HepG2 (cell line): ENCODE data around the gene EPB42. TPM values are rescaled to one million over a fixed set of nuclear protein-coding genes. Genes with fewer than 3 reads are reported as not detected.
A peak's percentile ranks its signal among the peaks of the same experiment; 100 is the strongest.

Experiments
- ATAC-seq: fragments of 200-7000 bp; cut with Tn5 transposase; 3 replicates; pipeline ENCODE4 v1.9.1; 2020; ENCODE audit warnings: mild to moderate bottlenecking, moderate library complexity
- BruUV-seq: library from RNA; stranded (reverse); fragments of 400-500 nt; replicated peaks from 2 replicates; lab custom pipeline; 2021; lab: Mats Ljungman, UMichigan
- CTCF ChIA-PET: fragments of 300-600 bp; formaldehyde crosslinking; extraction: SDS; loops from one replicate; lab custom pipeline; 2021; ENCODE audit warnings: low total read pairs, inconsistent platforms, low intra/inter-chr PET ratio; lab: Yijun Ruan, JAX
- POLR2A ChIA-PET: fragments of 350-600 bp; sonication (Branson Sonifier 250); formaldehyde crosslinking; loops from one replicate; lab custom pipeline; 2020; ENCODE audit warnings: antibody characterized with exemption, inconsistent platforms; lab: Yijun Ruan, JAX
- DNase-seq: peaks from one replicate; pipeline ENCODE4 v3.0.0-alpha.2; 2015; ENCODE audit warnings: low spot score
- FAIRE-seq: peaks from 3 replicates; lab custom pipeline; 2011; peaks lifted over from hg19 to GRCh38; lab: Jason Lieb, UNC
- H2AFZ ChIP-seq: one replicate; pipeline ENCODE4 v1.6.1; 2011; ENCODE audit warnings: low read length, inconsistent platforms
- H3K27ac ChIP-seq: fragments of 300-600 bp; 3 replicates; pipeline ENCODE4 v1.8.0; 2011; ENCODE audit warnings: mixed run types, mild to moderate bottlenecking, mixed read lengths, low read length, inconsistent platforms; ENCODE audit not compliant: insufficient read depth; ENCODE audit errors: extremely low read length
- H3K27me3 ChIP-seq, 2 experiments: fragments of 200-600 bp in 1 of 2; 2 replicates in 1 of 2; 3 replicates in 1 of 2; pipeline versions ENCODE4 v1.6.0 to v1.8.0; 2011; ENCODE audit warnings: low read length in 2 of 2, mild to moderate bottlenecking in 2 of 2, moderate library complexity in 2 of 2, inconsistent platforms in 1 of 2; ENCODE audit not compliant: insufficient read depth in 2 of 2, control insufficient read depth in 1 of 2
- H3K36me3 ChIP-seq, 2 experiments: fragments of 200-600 bp in 1 of 2; replicated peaks in 1 of 2; 2 replicates in 1 of 2; 3 replicates in 1 of 2; pipeline versions ENCODE4 v1.5.1 to v1.8.0; 2011; ENCODE audit warnings: low read length in 2 of 2, inconsistent platforms in 1 of 2; ENCODE audit not compliant: insufficient read depth in 2 of 2, control insufficient read depth in 1 of 2
- H3K4me1 ChIP-seq: 2 replicates; pipeline ENCODE4 v1.5.1; 2012; ENCODE audit warnings: low read length, inconsistent platforms; ENCODE audit not compliant: insufficient read depth
- H3K4me2 ChIP-seq: 2 replicates; pipeline ENCODE4 v1.6.0; 2011; ENCODE audit warnings: low read depth, low read length, inconsistent platforms
- H3K4me3 ChIP-seq, 3 experiments: fragments of 200-600 bp in 1 of 3; sonication (generic), shearing (Covaris generic) in 1 of 3; replicated peaks in 1 of 3; 2 replicates each; pipeline ENCODE4 v1.5.1; 2011 to 2016; ENCODE audit warnings: low read length in 3 of 3, inconsistent platforms in 2 of 3, low read depth in 2 of 3, mild to moderate bottlenecking in 2 of 3, control low read depth in 1 of 3, mixed read lengths in 1 of 3; ENCODE audit not compliant: insufficient read depth in 1 of 3
- H3K79me2 ChIP-seq: one replicate; pipeline ENCODE4 v1.6.1; 2011; ENCODE audit warnings: low read length, inconsistent platforms; ENCODE audit not compliant: insufficient read depth
- H3K9ac ChIP-seq: 2 replicates; pipeline ENCODE4 v1.6.0; 2011; ENCODE audit warnings: mild to moderate bottlenecking, low read depth, low read length, inconsistent platforms; ENCODE audit not compliant: insufficient read depth
- H3K9me3 ChIP-seq: 2 replicates; pipeline ENCODE4 v1.5.1; 2012; ENCODE audit warnings: mild to moderate bottlenecking, low read length
- H4K20me1 ChIP-seq: 2 replicates; pipeline ENCODE4 v1.6.0; 2011; ENCODE audit warnings: inconsistent platforms, mild to moderate bottlenecking, low read length, moderate library complexity; ENCODE audit not compliant: insufficient read depth
- HES4 ChIP-seq: sonication (generic); formaldehyde crosslinking; IDR thresholded peaks from 2 replicates; pipeline ENCODE4 v1.9.0; 2021; ENCODE audit warnings: mild to moderate bottlenecking, missing genetic modification reagents, borderline replicate concordance
- KDM4B ChIP-seq: sonication (generic); formaldehyde crosslinking; IDR thresholded peaks from 2 replicates; pipeline ENCODE4 v1.4.0; 2020; ENCODE audit warnings: missing genetic modification reagents
- KDM6A ChIP-seq: IDR thresholded peaks from 2 replicates; pipeline ENCODE4 v1.6.1; 2016; ENCODE audit warnings: low read depth
- KLF12 ChIP-seq: sonication (generic); formaldehyde crosslinking; IDR thresholded peaks from 2 replicates; pipeline ENCODE4 v1.4.0; 2020; ENCODE audit warnings: missing genetic modification reagents, borderline replicate concordance
- MAFF ChIP-seq: IDR thresholded peaks from 2 replicates; pipeline ENCODE4 v1.6.1; 2011; ENCODE audit warnings: low read depth, low read length, improper control_type of control experiment
- MAFK ChIP-seq, 2 experiments: IDR thresholded peaks in 1 of 2; conservative IDR thresholded peaks in 1 of 2; 2 replicates each; pipeline ENCODE4 v1.6.1; 2011; ENCODE audit warnings: improper control_type of control experiment in 2 of 2, low read length in 2 of 2
- PLSCR1 ChIP-seq: sonication (generic); formaldehyde crosslinking; IDR thresholded peaks from 2 replicates; pipeline ENCODE4 v1.5.0; 2020; ENCODE audit warnings: missing genetic modification reagents, mild to moderate bottlenecking, borderline replicate concordance
- SMAD1 ChIP-seq: sonication (generic); formaldehyde crosslinking; IDR thresholded peaks from 2 replicates; pipeline ENCODE4 v1.4.0; 2020; ENCODE audit warnings: missing genetic modification reagents, low read depth, mild to moderate bottlenecking, borderline replicate concordance
- WIZ ChIP-seq: sonication (generic); formaldehyde crosslinking; IDR thresholded peaks from 2 replicates; pipeline ENCODE4 v1.5.1; 2020; ENCODE audit warnings: mild to moderate bottlenecking, missing genetic modification reagents
- ZBTB34 ChIP-seq: sonication (generic); formaldehyde crosslinking; IDR thresholded peaks from 2 replicates; pipeline ENCODE4 v1.8.0; 2022; ENCODE audit warnings: mild to moderate bottlenecking, missing genetic modification reagents
- ZNF235 ChIP-seq: sonication (generic); formaldehyde crosslinking; IDR thresholded peaks from 2 replicates; pipeline ENCODE4 v1.8.1; 2023; ENCODE audit warnings: mild to moderate bottlenecking, missing genetic modification reagents, borderline replicate concordance
- ZNF280D ChIP-seq: sonication (generic); formaldehyde crosslinking; IDR thresholded peaks from 2 replicates; pipeline ENCODE4 v1.5.1; 2020; ENCODE audit warnings: mild to moderate bottlenecking, missing genetic modification reagents
- ZNF446 ChIP-seq: sonication (generic); formaldehyde crosslinking; IDR thresholded peaks from 2 replicates; pipeline ENCODE4 v1.5.0; 2020; ENCODE audit warnings: mild to moderate bottlenecking, missing genetic modification reagents
- WGBS: methylation state at CpG from one replicate; pipeline ENCODE4 v1.1.6; 2017; ENCODE audit warnings: low lambda C conversion rate; 5-methylcytosine and 5-hydroxymethylcytosine counted together
- in situ Hi-C: cut with HindIII; loops from 2 replicates; pipeline ENCODE4 v1.10.0; 2017; ENCODE audit warnings: low pct_unique_long_range_greater_than_20kb; ENCODE audit not compliant: extremely low pct_ligation_motif_present
- intact Hi-C: fragments of 100-400 bp; cut with micrococcal nuclease; formaldehyde crosslinking; loops from one replicate; pipeline ENCODE4 v1.10.0; 2022; ENCODE audit not compliant: unreplicated experiment
- polyA plus RNA-seq, 8 experiments: library from polyadenylated mRNA; depleted of rRNA in 3 of 8; stranded (reverse) in 7 of 8; unstranded in 1 of 8; fragments of >200 nt; fragmentation: Illumina TruSeq in 4 of 8; extraction: Trizol in 4 of 8; gene quantifications; 2 replicates each; pipeline versions ENCODE4 v1.2.1 to v1.2.3, GENCODE V29; 2011 to 2016; ENCODE audit warnings: low read depth in 4 of 8, missing spikeins in 1 of 8, mixed read lengths in 1 of 8; ENCODE audit not compliant: insufficient read depth in 1 of 8
- total RNA-seq, 5 experiments: library from RNA; depleted of rRNA; stranded (reverse); fragments of >200 nt; fragmentation: Illumina TruSeq; extraction: Trizol; gene quantifications; 2 replicates each; pipeline ENCODE4 v1.2.3, GENCODE V29; 2016; ENCODE audit warnings: low read depth in 1 of 5

EPB42 gene
- total and polyA plus RNA-seq, 2 of the 13 experiments (the other 11 are each of a cell fraction or from before 2014, with no cell fraction given): not detected

- Histone ChIP-seq H3K4me3 (no peak overlapping the region), H4K20me1 (no peaks in the 10 kb centered on the region), H3K36me3 (peaks cover 6 to 38% of the 10 kb centered on the region in 2 experiments; a peak in 4 of 5 replicates), H3K9ac (no peak overlapping the region), H3K4me2 (no peak overlapping the region), H3K27ac (no peak overlapping the region), H3K4me1 (no peaks in the 10 kb centered on the region), H3K9me3 (no peaks in the 10 kb centered on the region), H2AFZ (no peak overlapping the region), H3K27me3 (no peaks in the 10 kb centered on the region), H3K79me2 (no peaks in the 10 kb centered on the region)
- POLR2A ChIA-PET: interaction anchor here (2.3 kb wide), 1 partner anchor 8 kb away, joined by 6 read pairs; no protein-coding TSS in a partner anchor
- BruUV-seq: no TSS peak
- WGBS: 92% methylated on average over 2 of the region's 2 CpGs
- intact Hi-C loops: no loop called here
- no peak for TF ChIP-seq HES4 (CRISPR knock-in tag)
- no peak for TF ChIP-seq ZNF446
- TF ChIP-seq MAFF: peak; percentile 54; the same call in 1 of the 2 replicates
- no peak for TF ChIP-seq KDM6A (CRISPR knock-in tag)
- TF ChIP-seq MAFK (conservative IDR thresholded peaks at IDR 0.05 in 1 of 2, IDR thresholded peaks at IDR 0.05 in 1 of 2; ENCODE audit: low read length in 2 of 2): peak in 1 of 2 experiments; percentile 70; a peak in 2 of 4 replicates
- DNase-seq (no peak), FAIRE-seq (no peak), ATAC-seq (no peak)
- in situ Hi-C loops: no loop called here
- CTCF ChIA-PET: no interaction called here
Observed at GRCh38 chr15:43193710-43194109, 27.1 kb downstream of the EPB42 start.

- peaks cover 6 to 38% of the 10 kb centered on the region in 2 experiments; a peak in 4 of 5 replicates for H3K36me3 ChIP-seq
- WGBS: 89% methylated on average over 1 of the region's 1 CpG
- H3K4me2 ChIP-seq: no peak overlapping the region
- H3K79me2 ChIP-seq: no peaks in the 10 kb centered on the region
- H3K9me3 ChIP-seq: no peaks in the 10 kb centered on the region
- in situ Hi-C loops: no loop called here
- DNase-seq: no peak
- H3K4me1 ChIP-seq: peaks cover 10% of the 10 kb centered on the region
- FAIRE-seq: no peak
- no peaks in the 10 kb centered on the region for H4K20me1 ChIP-seq
- ChIA-PET CTCF (no interaction called here), POLR2A (no interaction called here)
- intact Hi-C loops: no loop called here
- no peak for ATAC-seq
- no peak overlapping the region for H2AFZ ChIP-seq
- H3K9ac ChIP-seq: no peak overlapping the region
- no peak overlapping the region for H3K27ac ChIP-seq
- no peak overlapping the region for H3K4me3 ChIP-seq
- no peaks in the 10 kb centered on the region for H3K27me3 ChIP-seq
- BruUV-seq: no TSS peak
- TF ChIP-seq ZNF235 (CRISPR knock-in tag) (no peak), WIZ (no peak), ZBTB34 (CRISPR knock-in tag) (no peak), ZNF280D (no peak), KLF12 (CRISPR knock-in tag) (no peak), SMAD1 (no peak), PLSCR1 (no peak), KDM4B (no peak)
Observed at GRCh38 chr15:43190178-43190577, 30.6 kb downstream of the EPB42 start.
